GM23338 (cell line): Measurements from ENCODE around the gene GRAMD4. TPM values are rescaled to one million over a fixed set of nuclear protein-coding genes. Genes with fewer than 3 reads are reported as not detected.

Experiments
- ATAC-seq: fragments of 200-7000 bp; cut with Tn5 transposase; 3 replicates; pipeline ENCODE4 v1.9.1; 2020
- DNase-seq: peaks from one replicate; pipeline ENCODE4 v3.0.0-alpha.2; 2015; ENCODE audit warnings: low spot score
- H2AFZ ChIP-seq: fragments of 200-600 bp; sonication (generic); 2 replicates; pipeline ENCODE4 v1.8.0; 2016; ENCODE audit warnings: antibody characterized with exemption, mild to moderate bottlenecking, moderate library complexity
- H3F3A ChIP-seq: fragments of 200-600 bp; sonication (generic); replicated peaks from 2 replicates; pipeline ENCODE4 v1.8.0; 2017; ENCODE audit warnings: antibody characterized with exemption, mixed run types, low read depth
- H3K27ac ChIP-seq: fragments of 200-600 bp; sonication (generic); 2 replicates; pipeline ENCODE4 v1.6.1; 2016; ENCODE audit warnings: low read depth
- H3K27me3 ChIP-seq: fragments of 200-600 bp; sonication (generic); 2 replicates; pipeline ENCODE4 v1.8.0; 2016; ENCODE audit warnings: mild to moderate bottlenecking, mixed run types, moderate library complexity; ENCODE audit not compliant: insufficient read depth
- H3K36me3 ChIP-seq: fragments of 200-600 bp; sonication (generic); 2 replicates; pipeline ENCODE4 v1.8.0; 2016; ENCODE audit warnings: mild to moderate bottlenecking; ENCODE audit not compliant: insufficient read depth
- H3K4me1 ChIP-seq: fragments of 200-600 bp; sonication (generic); 2 replicates; pipeline ENCODE4 v1.8.0; 2016; ENCODE audit warnings: mild to moderate bottlenecking, moderate library complexity; ENCODE audit not compliant: insufficient read depth
- H3K4me2 ChIP-seq: fragments of 200-600 bp; sonication (generic); 2 replicates; pipeline ENCODE4 v1.7.1; 2017; ENCODE audit warnings: mixed run types
- H3K4me3 ChIP-seq: fragments of 200-600 bp; sonication (generic); 2 replicates; pipeline ENCODE4 v1.6.1; 2016; ENCODE audit warnings: mixed run types
- H3K79me2 ChIP-seq: fragments of 200-600 bp; sonication (generic); replicated peaks from 2 replicates; pipeline ENCODE4 v1.8.0; 2017; ENCODE audit warnings: mild to moderate bottlenecking; ENCODE audit not compliant: insufficient read depth
- H3K9me2 ChIP-seq: fragments of 200-600 bp; sonication (generic); 2 replicates; pipeline ENCODE4 v1.8.0; 2017; ENCODE audit not compliant: insufficient read depth
- H4K20me1 ChIP-seq: fragments of 200-600 bp; sonication (generic); replicated peaks from 2 replicates; pipeline ENCODE4 v1.8.0; 2017; ENCODE audit warnings: mild to moderate bottlenecking; ENCODE audit not compliant: insufficient read depth
- H3K27ac Mint-ChIP-seq: 2 replicates; pipeline ENCODE4 v1.8.0; 2020; ENCODE audit warnings: inconsistent platforms, mild to moderate bottlenecking, moderate library complexity, mixed read lengths
- H3K27me3 Mint-ChIP-seq: 3 replicates; pipeline ENCODE4 v1.8.0; 2022; ENCODE audit warnings: low read depth, mild to moderate bottlenecking, moderate library complexity, mixed read lengths, inconsistent platforms; ENCODE audit not compliant: insufficient read depth, poor library complexity
- H3K36me3 Mint-ChIP-seq: 3 replicates; pipeline ENCODE4 v1.8.0; 2021; ENCODE audit warnings: low read depth, mild to moderate bottlenecking, inconsistent platforms, moderate library complexity, mixed read lengths
- H3K4me1 Mint-ChIP-seq: 3 replicates; pipeline ENCODE4 v1.8.0; 2020; ENCODE audit warnings: mild to moderate bottlenecking, inconsistent platforms, mixed read lengths
- H3K4me3 Mint-ChIP-seq: 3 replicates; pipeline ENCODE4 v1.8.0; 2021; ENCODE audit warnings: moderate library complexity, mild to moderate bottlenecking, inconsistent platforms, mixed read lengths
- H3K9me3 Mint-ChIP-seq: 3 replicates; pipeline ENCODE4 v1.8.0; 2020; ENCODE audit warnings: moderate library complexity, mild to moderate bottlenecking, inconsistent platforms, mixed read lengths
- CREB1 ChIP-seq: fragments of 250-450 bp; sonication (Bioruptor Pico); IDR thresholded peaks from 2 replicates; pipeline ENCODE4 v1.5.0; 2020; ENCODE audit warnings: low read depth, mild to moderate bottlenecking, moderate library complexity
- CTCF ChIP-seq, 2 experiments: fragments of 200-600 bp in 1 of 2; sonication (generic) in 1 of 2; conservative IDR thresholded peaks; 2 replicates each; pipeline versions ENCODE4 v1.5.1 to v1.6.1; 2016 to 2017; ENCODE audit warnings: antibody characterized with exemption in 2 of 2, low read depth in 2 of 2, mild to moderate bottlenecking in 2 of 2, moderate library complexity in 1 of 2
- ETS1 ChIP-seq: IDR thresholded peaks from 2 replicates; pipeline ENCODE4 v1.6.1; 2016; ENCODE audit warnings: antibody characterized with exemption
- EZH2 ChIP-seq: fragments of 200-600 bp; sonication (generic); IDR thresholded peaks from one replicate; pipeline ENCODE4 v1.8.0; 2017; ENCODE audit warnings: antibody characterized with exemption, mild to moderate bottlenecking, low read depth; ENCODE audit not compliant: unreplicated experiment
- EZH2phosphoT487 ChIP-seq: fragments of 200-600 bp; sonication (generic); IDR thresholded peaks from one replicate; pipeline ENCODE4 v1.8.1; 2018; ENCODE audit warnings: antibody characterized with exemption; ENCODE audit not compliant: unreplicated experiment
- JUNB ChIP-seq: IDR thresholded peaks from one replicate; pipeline ENCODE4 v1.6.1; 2016; ENCODE audit warnings: antibody characterized with exemption; ENCODE audit not compliant: unreplicated experiment
- NANOG ChIP-seq: IDR thresholded peaks from 2 replicates; pipeline ENCODE4 v1.6.1; 2016; ENCODE audit warnings: antibody characterized with exemption, borderline replicate concordance
- POLR2AphosphoS5 ChIP-seq: IDR thresholded peaks from 2 replicates; pipeline ENCODE4 v1.6.1; 2016; ENCODE audit warnings: antibody characterized with exemption, low read depth
- REST ChIP-seq: IDR thresholded peaks from one replicate; pipeline ENCODE4 v1.6.1; 2018; ENCODE audit warnings: antibody characterized with exemption; ENCODE audit not compliant: unreplicated experiment
- STAT1 ChIP-seq: IDR thresholded peaks from one replicate; pipeline ENCODE4 v1.6.1; 2016; ENCODE audit warnings: antibody characterized with exemption; ENCODE audit not compliant: unreplicated experiment
- ZNF114 ChIP-seq: fragments of 250-450 bp; sonication (Bioruptor Pico); IDR thresholded peaks from 2 replicates; pipeline ENCODE4 v1.5.0; 2020; ENCODE audit warnings: mild to moderate bottlenecking, moderate library complexity
- ZNF331 ChIP-seq: fragments of 250-450 bp; sonication (Bioruptor Pico); IDR thresholded peaks from 2 replicates; pipeline ENCODE4 v1.5.0; 2020; ENCODE audit warnings: low read depth, mild to moderate bottlenecking, moderate library complexity
- ZNF462 ChIP-seq: fragments of 250-450 bp; sonication (Bioruptor Pico); IDR thresholded peaks from 2 replicates; pipeline ENCODE4 v1.5.0; 2020; ENCODE audit warnings: mild to moderate bottlenecking, moderate library complexity
- polyA plus RNA-seq: library from polyadenylated mRNA; unstranded; fragments of >200 nt; fragmentation: Nextera tagmentation; extraction: Ambion mirVana; gene quantifications from 2 replicates; pipeline ENCODE4 v1.2.1, GENCODE V29; 2016
- total RNA-seq: library from RNA; depleted of rRNA; stranded (reverse); fragments of >200 nt; shearing (Covaris generic); gene quantifications from 2 replicates; pipeline ENCODE4 v1.2.3, GENCODE V29; 2014

GRAMD4 gene
- total and polyA plus RNA-seq, 2 experiments from 2014 or later: 2.7 to 81.8 TPM

- TF ChIP-seq STAT1 (no peak), CTCF (conservative IDR thresholded peaks at IDR 0.05; ENCODE audit: low read depth in 2 of 2) (no peak), REST (no peak), EZH2 (no peak), CREB1 (CRISPR knock-in tag) (no peak), ETS1 (no peak), ZNF114 (CRISPR knock-in tag) (no peak), NANOG (no peak), JUNB (no peak), ZNF331 (CRISPR knock-in tag) (no peak), POLR2AphosphoS5 (no peak), EZH2phosphoT487 (no peak), ZNF462 (CRISPR knock-in tag) (no peak)
- H3K79me2 ChIP-seq: no peaks in the 10 kb centered on the region
- H3K27ac ChIP-seq: no peak overlapping the region
- H3F3A ChIP-seq: no peaks in the 10 kb centered on the region
- Mint-ChIP-seq H3K36me3 (no peaks in the 10 kb centered on the region), H3K4me3 (no peak overlapping the region), H3K27ac (no peak overlapping the region), H3K9me3 (no peaks in the 10 kb centered on the region), H3K27me3 (peaks cover 11% of the 10 kb centered on the region), H3K4me1 (peaks cover 17% of the 10 kb centered on the region; the same call in 2 of the 3 replicates)
- H3K27me3 ChIP-seq: no peaks in the 10 kb centered on the region
- H3K4me3 ChIP-seq: no peak overlapping the region
- no peak overlapping the region for H3K4me2 ChIP-seq
- H3K36me3 ChIP-seq: no peaks in the 10 kb centered on the region
- ATAC-seq (no peak), DNase-seq (no peak)
- H3K4me1 ChIP-seq: no peaks in the 10 kb centered on the region
- no peaks in the 10 kb centered on the region for H3K9me2 ChIP-seq
- H4K20me1 ChIP-seq: no peaks in the 10 kb centered on the region
- H2AFZ ChIP-seq: no peak overlapping the region
Observed at GRCh38 chr22:46657996-46658947, 38.1 kb downstream of the GRAMD4 start.
